IPS-18a (cell line): ENCODE results near the gene SLC35E2B.
A peak's percentile ranks its signal among the peaks of the same experiment; 100 is the strongest.
"Not testable (repeated sequence)": the region's sequence is repeated elsewhere in the genome, so short reads cannot be mapped to it uniquely, and the experiment has no call there.

ENCODE experiments used
- H3K27ac ChIP-seq: one replicate; pipeline ENCODE4 v1.5.1; 2013; ENCODE audit warnings: low read length
- H3K27me3 ChIP-seq: one replicate; pipeline ENCODE4 v1.6.1; 2013; ENCODE audit warnings: mild to moderate bottlenecking, low read length; ENCODE audit not compliant: control insufficient read depth, insufficient read depth
- H3K36me3 ChIP-seq: one replicate; pipeline ENCODE4 v1.6.1; 2013; ENCODE audit warnings: low read depth, low read length; ENCODE audit not compliant: control insufficient read depth
- H3K4me1 ChIP-seq: one replicate; pipeline ENCODE4 v1.6.1; 2013; ENCODE audit warnings: low read depth, low read length; ENCODE audit not compliant: control insufficient read depth
- H3K4me3 ChIP-seq: one replicate; pipeline ENCODE4 v1.5.1; 2013; ENCODE audit warnings: low read length
- H3K9ac ChIP-seq: one replicate; pipeline ENCODE4 v1.6.1; 2013; ENCODE audit warnings: mild to moderate bottlenecking, low read length, moderate library complexity
- H3K9me3 ChIP-seq: one replicate; pipeline ENCODE4 v1.6.1; 2013; ENCODE audit warnings: low read depth, low read length; ENCODE audit not compliant: control insufficient read depth

SLC35E2B gene

GRCh38 chr1:1700067-1700466, 7.5 kb upstream of the SLC35E2B start:
- not testable (repeated sequence) for H3K9ac ChIP-seq, H3K36me3 ChIP-seq, H3K9me3 ChIP-seq, H3K4me1 ChIP-seq, H3K27me3 ChIP-seq, H3K4me3 ChIP-seq, H3K27ac ChIP-seq

DNA sequence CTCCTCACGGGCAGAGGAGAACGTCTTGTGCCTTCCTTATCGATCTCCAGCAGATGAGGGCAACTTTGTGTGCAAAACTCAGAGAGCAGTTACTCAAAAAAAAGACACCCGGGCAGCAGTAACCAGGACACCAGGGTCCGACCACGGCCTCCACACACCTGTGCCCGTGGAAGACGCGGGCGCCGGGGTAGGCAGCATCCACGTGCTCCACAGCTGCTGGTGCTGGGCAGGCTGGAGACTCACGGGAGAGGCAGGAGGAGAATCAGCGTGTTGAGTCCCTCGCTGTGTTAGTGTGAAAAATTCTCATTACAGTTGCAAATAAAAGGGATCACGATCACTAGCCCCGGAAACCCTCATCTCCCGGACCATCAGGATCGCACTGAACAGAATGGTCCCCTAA, 6.5 kb upstream of the SLC35E2B start:
- H3K36me3 ChIP-seq, H3K9me3 ChIP-seq, H3K27ac ChIP-seq, H3K27me3 ChIP-seq, H3K4me1 ChIP-seq, H3K4me3 ChIP-seq, H3K9ac ChIP-seq: not testable (repeated sequence)

- H3K36me3 ChIP-seq, H3K4me3 ChIP-seq, H3K9me3 ChIP-seq, H3K9ac ChIP-seq, H3K4me1 ChIP-seq, H3K27me3 ChIP-seq, H3K27ac ChIP-seq: not testable (repeated sequence)
These were observed 5.0 kb upstream of the SLC35E2B start for GRCh38 chr1:1697358-1698183.

DNA sequence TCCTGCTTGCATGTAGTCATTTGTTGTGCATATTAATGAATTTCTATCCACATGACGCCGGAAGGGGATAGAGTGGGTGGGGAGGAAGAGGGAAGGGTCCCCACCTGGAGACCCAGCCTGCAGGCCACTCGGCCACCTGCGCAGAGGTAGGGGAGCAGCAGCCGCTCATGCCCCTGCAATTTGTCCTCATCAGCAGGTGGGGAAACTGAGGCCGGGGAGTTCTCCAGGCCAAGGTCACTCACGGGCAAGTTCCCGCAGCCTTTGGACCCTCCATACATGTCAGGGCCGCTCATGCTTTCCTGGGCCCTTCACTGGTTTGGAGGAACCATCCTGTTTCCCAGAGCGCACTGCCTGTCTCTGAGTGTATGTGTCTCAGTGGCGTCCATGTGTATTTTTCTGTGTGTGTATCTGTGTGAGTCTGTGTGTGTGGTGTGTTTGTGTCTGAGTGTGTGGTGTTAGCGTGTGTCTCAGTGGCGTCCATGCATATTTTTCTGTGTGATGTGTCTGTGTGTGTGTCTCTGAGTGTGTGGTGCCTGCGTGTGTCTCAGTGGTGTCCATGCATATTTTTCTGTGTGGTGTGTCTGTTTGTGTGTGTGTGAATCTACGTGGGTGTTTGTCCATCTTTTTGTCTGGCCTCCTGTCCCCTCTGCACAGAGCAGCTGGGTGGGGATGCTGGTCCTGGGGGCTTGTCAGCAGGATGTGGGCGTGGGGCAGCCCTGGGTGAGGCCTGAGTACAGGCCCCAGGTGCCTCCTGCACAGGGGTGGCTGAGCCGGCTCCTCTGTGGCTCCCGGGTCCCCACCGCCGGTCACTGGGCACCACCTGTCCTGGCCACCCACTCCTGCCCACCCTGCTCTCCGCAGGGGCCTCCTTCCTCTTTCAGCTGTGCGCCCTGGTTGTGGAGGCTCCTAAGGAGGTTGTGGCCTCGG, 4.1 kb upstream of the SLC35E2B start:
- not testable (repeated sequence) for H3K36me3 ChIP-seq, H3K27ac ChIP-seq, H3K9ac ChIP-seq, H3K27me3 ChIP-seq, H3K9me3 ChIP-seq, H3K4me3 ChIP-seq, H3K4me1 ChIP-seq

- not testable (repeated sequence) for H3K27me3 ChIP-seq, H3K36me3 ChIP-seq, H3K4me1 ChIP-seq, H3K9me3 ChIP-seq, H3K27ac ChIP-seq
- peak overlapping the region; percentile 74 for H3K9ac ChIP-seq
- H3K4me3 ChIP-seq = peak overlapping the region; percentile 52
These were observed 276 bp downstream of the SLC35E2B start for GRCh38 chr1:1692324-1692713.

DNA sequence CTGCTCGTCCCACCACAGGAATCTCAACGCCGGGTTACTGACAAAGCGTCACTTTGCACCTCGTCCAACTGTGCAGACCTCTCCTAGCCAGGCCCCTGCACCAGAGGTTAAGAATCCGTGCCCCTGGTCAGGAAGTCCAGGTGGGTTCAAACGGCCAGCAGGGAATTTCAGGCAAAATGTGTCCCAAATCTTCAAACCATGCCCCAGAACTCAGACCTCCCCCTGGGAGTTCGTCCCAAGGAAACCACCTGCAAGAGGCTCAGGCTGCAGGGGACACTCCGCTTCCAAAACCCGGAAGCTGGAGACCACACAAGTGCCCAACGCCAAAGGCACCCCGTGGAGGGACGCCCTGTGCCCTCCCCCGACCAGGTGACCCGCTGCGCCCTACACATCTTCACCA, 1.2 kb downstream of the SLC35E2B start:
- H3K4me3 ChIP-seq, H3K27ac ChIP-seq, H3K9ac ChIP-seq: not testable (repeated sequence)

GRCh38 chr1:1689526-1689925, 3.1 kb downstream of the SLC35E2B start:
- H3K4me1 ChIP-seq, H3K36me3 ChIP-seq, H3K27me3 ChIP-seq, H3K9me3 ChIP-seq, H3K9ac ChIP-seq, H3K4me3 ChIP-seq, H3K27ac ChIP-seq: not testable (repeated sequence)

More for the DNA sequence above, 1.2 kb downstream of the SLC35E2B start:
- not testable (repeated sequence) for H3K27me3 ChIP-seq, H3K4me1 ChIP-seq, H3K36me3 ChIP-seq, H3K9me3 ChIP-seq

DNA sequence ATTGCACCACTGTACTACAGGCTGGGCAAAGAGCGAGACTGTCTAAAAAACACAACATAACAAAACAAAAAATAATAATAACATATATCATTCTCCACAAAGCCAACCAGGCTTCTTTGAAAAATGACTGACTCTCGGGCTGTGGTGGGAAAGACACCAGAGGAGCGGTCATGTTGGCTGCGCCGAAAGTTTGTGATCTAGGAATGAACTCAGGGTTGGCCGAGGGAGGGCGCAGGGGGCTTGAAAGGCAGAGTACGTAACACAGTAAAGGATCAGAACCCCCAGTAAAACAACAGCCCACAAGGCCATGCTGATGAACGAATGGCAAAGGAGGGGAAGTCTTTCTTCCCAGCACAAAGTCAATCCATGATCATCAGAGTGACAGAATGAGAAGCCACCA, 4.7 kb downstream of the SLC35E2B start:
- no peak overlapping the region for H3K4me3 ChIP-seq
- no peak overlapping the region for H3K9ac ChIP-seq
- no peak overlapping the region for H3K27ac ChIP-seq
- no peaks in the 10 kb centered on the region for H3K9me3 ChIP-seq
- peaks cover 2% of the 10 kb centered on the region for H3K36me3 ChIP-seq
- H3K4me1 ChIP-seq = no peaks in the 10 kb centered on the region
- no peaks in the 10 kb centered on the region for H3K27me3 ChIP-seq

GRCh38 chr1:1684031-1684681, 8.4 kb downstream of the SLC35E2B start:
- H3K4me3 ChIP-seq = no peak overlapping the region
- no peak overlapping the region for H3K9ac ChIP-seq
- H3K27ac ChIP-seq = no peak overlapping the region
- H3K27me3 ChIP-seq = no peaks in the 10 kb centered on the region
- H3K9me3 ChIP-seq = no peaks in the 10 kb centered on the region
- H3K36me3 ChIP-seq = peaks cover 2% of the 10 kb centered on the region
- H3K4me1 ChIP-seq = no peaks in the 10 kb centered on the region

DNA sequence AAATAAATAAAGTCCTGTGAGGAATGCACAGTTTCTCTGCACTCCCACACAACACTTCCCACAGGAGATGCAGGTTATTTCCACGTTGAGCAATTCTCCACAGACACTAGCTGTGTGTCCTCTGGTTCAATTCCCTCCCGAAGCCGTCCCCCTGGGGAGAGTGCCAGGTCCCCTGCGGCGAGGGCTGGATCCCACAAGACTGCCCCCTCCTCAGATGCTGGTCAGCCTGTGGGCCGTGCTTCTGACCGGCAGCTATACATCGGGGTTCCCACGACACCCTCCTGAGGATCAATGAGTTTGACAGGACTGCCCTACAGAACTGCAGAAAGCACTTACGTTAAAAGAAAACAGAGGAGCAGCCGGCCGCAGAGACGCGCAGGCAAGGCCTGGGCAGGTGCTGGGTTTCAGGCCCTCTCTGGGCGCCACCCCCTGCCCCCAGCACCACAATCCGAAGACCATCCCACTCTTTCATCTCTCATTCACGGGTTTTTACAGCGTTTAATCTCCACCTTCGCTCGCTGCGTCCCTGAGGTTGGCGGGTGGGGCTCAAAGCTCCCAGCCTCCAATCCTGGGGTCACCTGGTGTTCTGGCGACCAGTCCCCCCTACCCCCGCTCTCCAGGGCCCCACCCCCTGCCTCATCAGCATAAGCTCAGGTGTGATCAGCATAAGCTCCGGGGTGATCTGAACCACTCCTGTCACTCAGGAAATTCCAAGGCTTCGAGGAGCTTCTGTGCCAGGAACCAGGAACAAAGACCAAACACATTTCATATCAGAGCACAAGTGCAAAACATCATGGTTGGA, 9.3 kb downstream of the SLC35E2B start:
- Histone ChIP-seq H3K27me3 (no peaks in the 10 kb centered on the region), H3K9ac (no peak overlapping the region), H3K4me3 (no peak overlapping the region), H3K27ac (no peak overlapping the region), H3K4me1 (no peaks in the 10 kb centered on the region), H3K9me3 (no peaks in the 10 kb centered on the region), H3K36me3 (peaks cover 2% of the 10 kb centered on the region)

- H3K27me3 ChIP-seq = no peaks in the 10 kb centered on the region
- no peaks in the 10 kb centered on the region for H3K9me3 ChIP-seq
- H3K9ac ChIP-seq = no peak overlapping the region
- H3K27ac ChIP-seq = no peak overlapping the region
- H3K4me1 ChIP-seq = no peaks in the 10 kb centered on the region
- H3K4me3 ChIP-seq = no peak overlapping the region
- H3K36me3 ChIP-seq = peaks cover 2% of the 10 kb centered on the region
These were observed 11.7 kb downstream of the SLC35E2B start for GRCh38 chr1:1680912-1681273.
